Neural progenitor cell (in vitro differentiated cells): ENCODE data around the gene SGTA.

Experiments used
- CTCF ChIP-seq: fragments of 200-600 bp; sonication (generic); IDR thresholded peaks from 2 replicates; pipeline ENCODE4 v1.5.1; 2017; ENCODE audit warnings: antibody characterized with exemption, mild to moderate bottlenecking
- EZH2 ChIP-seq: fragments of 200-600 bp; sonication (generic); IDR thresholded peaks from 2 replicates; pipeline ENCODE4 v1.6.1; 2017; ENCODE audit warnings: antibody characterized with exemption, mild to moderate bottlenecking, moderate library complexity
- EZH2phosphoT487 ChIP-seq: fragments of 200-600 bp; sonication (generic); IDR thresholded peaks from 2 replicates; pipeline ENCODE4 v1.6.1; 2017; ENCODE audit warnings: antibody characterized with exemption

GRCh38 chr19:2744113-2744512 is 39.0 kb downstream of the SGTA start:
- TF ChIP-seq CTCF = no peak
- TF ChIP-seq EZH2phosphoT487 = no peak
- TF ChIP-seq EZH2 = no peak
